GM18507 (cell line): ENCODE measurements around the gene VDAC2.

ENCODE experiments used
- DNase-seq: peaks from one replicate; pipeline ENCODE4 v3.0.0; 2011; ENCODE audit warnings: low read depth; ENCODE audit not compliant: insufficient read length; ENCODE audit errors: extremely low spot score
- FAIRE-seq: peaks from 2 replicates; lab custom pipeline; 2011; peaks lifted over from hg19 to GRCh38; lab: Jason Lieb, UNC

Gene VDAC2

GRCh38 chr10:75226095-75226494, 15.5 kb downstream of the VDAC2 start:
- no peak for FAIRE-seq
- no peak for DNase-seq

- no peak for DNase-seq
- no peak for FAIRE-seq
Observed at GRCh38 chr10:75226656-75227055, 16.1 kb downstream of the VDAC2 start.

DNA sequence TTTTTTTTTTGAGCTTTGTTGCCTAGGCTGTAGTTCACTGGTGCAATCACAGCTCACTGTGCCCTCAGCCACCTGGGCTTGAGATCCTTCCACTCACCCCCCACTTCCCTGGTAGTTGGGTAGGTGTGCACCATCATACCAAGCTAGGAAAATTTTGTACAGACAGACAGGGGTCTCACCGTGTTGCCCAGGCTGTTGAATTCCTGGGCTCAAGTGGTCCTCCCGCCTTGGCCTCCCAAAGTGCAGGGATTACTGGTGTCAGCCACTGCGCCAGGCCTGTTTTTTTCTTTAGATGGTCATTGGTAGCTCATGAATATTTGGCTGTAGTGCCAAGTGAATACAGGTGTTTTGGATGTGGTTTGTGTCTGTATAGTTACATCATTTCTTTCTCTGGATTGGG, 17.7 kb downstream of the VDAC2 start:
- FAIRE-seq (no peak), DNase-seq (no peak)

- FAIRE-seq (no peak), DNase-seq (no peak)
Observed at GRCh38 chr10:75228834-75229233, 18.2 kb downstream of the VDAC2 start.

GRCh38 chr10:75229971-75230370, 19.4 kb downstream of the VDAC2 start:
- FAIRE-seq (no peak), DNase-seq (no peak)

DNA sequence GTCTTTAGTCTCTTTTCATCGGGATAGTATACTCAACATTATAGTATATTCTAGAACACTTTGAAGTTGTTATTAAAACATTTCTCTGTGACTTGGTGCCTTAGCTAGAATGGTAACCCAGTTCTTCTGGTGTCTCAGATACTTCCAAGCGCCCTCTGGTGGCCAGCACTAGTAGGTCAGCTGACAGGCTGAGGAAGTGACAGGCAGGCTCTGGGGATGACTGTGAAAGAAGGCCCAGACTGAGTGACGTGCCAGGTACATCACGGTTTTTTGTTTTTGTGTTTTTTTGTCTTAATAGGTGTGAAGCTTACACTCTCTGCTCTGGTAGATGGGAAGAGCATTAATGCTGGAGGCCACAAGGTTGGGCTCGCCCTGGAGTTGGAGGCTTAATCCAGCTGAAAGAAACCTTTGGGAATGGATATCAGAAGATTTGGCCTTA, 20.0 kb downstream of the VDAC2 start:
- DNase-seq (no peak), FAIRE-seq (peak; percentile 90)

- DNase-seq (no peak), FAIRE-seq (no peak)
Observed at GRCh38 chr10:75231672-75232581, 21.3 kb downstream of the VDAC2 start.

GRCh38 chr10:75233444-75234016, 22.9 kb downstream of the VDAC2 start:
- FAIRE-seq (no peak), DNase-seq (no peak)

GRCh38 chr10:75234017-75234682, 23.6 kb downstream of the VDAC2 start:
- peak; percentile 87 for FAIRE-seq

GRCh38 chr10:75234683-75235374, 24.2 kb downstream of the VDAC2 start:
- no peak for DNase-seq

More at GRCh38 chr10:75234017-75234682, 23.6 kb downstream of the VDAC2 start:
- peak; percentile 94 for DNase-seq

GRCh38 chr10:75235375-75236177, 25.0 kb downstream of the VDAC2 start, which contains the start of gene COMTD1:
Gene COMTD1, minus strand, starts transcription at chr10:75235957. Its CDS starts 29 bp downstream, at chr10:75235928.
- peak; percentile 81 for FAIRE-seq

More at GRCh38 chr10:75234683-75235374, 24.2 kb downstream of the VDAC2 start:
- no peak for FAIRE-seq

DNA sequence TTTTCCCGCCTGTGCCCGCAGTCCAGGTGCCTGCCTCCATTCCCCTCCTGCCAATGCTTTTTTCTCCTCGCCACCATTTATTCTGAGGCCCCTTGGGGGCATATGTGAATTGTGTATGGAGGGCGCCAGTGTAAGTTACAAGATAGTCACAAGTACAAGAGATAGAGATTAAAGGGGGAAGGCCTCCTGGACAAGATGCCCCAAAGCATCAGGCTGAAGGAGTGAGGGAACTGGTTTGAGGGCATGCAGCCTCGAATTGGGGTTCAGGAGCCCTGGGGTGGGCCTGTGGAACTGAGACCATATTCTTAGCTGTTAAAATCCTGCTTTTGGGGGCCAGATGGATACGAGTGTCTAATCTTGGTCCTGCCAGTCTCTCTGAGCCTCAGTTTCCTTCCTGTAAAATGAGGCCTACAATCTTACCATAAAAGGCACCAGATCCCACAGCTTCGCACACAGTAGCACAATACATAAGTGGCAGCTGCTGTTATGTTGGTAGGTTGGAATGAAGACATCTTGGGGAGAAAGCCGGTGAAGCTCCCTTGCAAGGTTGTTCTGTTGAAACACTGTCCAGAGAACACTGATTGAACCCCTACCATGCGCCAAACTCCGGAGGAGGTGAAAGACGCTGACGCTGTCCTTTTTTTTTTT, 25.7 kb downstream of the VDAC2 start:
- FAIRE-seq: no peak
- no peak for DNase-seq

More at GRCh38 chr10:75235375-75236177, 25.0 kb downstream of the VDAC2 start, which contains the start of gene COMTD1:
- peak; percentile 91 for DNase-seq

DNA sequence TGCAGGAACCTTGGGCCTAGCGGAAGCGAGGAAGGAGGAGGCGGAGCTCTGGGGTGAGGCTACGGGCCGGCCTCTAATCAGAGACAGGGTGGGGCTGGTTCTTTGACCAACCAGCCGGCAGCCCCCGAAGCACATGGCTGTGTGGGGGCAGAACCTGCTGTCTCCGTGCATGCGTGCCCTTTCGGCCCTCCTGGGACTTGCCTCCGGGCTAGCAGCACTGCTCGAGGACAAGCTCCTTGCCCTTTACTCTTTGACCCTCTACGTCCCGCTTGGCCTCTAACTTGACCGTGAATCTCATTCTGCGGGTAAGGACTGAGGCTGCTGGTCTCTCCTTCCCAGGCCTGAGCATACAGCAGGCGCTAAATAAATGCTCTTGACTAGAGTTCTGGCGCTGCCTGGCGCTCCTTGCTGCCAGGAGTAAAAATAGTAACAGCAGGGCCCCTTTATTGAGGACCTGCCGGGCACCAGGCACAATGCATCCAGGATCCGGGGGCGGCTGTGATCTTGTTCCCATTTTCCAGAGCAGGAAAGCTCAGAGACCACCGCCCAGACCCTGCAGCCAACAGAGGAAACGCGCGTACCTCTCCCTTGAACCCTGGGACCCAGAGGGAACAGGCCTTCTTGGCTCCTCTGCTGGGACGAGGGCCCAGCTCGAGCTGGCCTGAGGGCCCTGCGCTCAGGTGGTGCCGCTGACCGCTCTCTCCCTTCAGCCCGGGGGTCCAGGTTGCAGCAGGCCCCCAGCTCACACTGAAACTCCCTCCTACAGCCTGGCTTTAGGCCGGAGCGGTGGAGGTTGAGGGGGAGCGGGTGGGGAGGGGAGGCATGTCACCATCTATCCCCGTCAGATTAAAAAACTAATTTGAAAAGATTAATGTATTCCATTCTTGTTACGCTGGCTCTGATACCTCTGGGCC, 27.8 kb downstream of the VDAC2 start:
- DNase-seq: no peak
- FAIRE-seq: no peak

DNA sequence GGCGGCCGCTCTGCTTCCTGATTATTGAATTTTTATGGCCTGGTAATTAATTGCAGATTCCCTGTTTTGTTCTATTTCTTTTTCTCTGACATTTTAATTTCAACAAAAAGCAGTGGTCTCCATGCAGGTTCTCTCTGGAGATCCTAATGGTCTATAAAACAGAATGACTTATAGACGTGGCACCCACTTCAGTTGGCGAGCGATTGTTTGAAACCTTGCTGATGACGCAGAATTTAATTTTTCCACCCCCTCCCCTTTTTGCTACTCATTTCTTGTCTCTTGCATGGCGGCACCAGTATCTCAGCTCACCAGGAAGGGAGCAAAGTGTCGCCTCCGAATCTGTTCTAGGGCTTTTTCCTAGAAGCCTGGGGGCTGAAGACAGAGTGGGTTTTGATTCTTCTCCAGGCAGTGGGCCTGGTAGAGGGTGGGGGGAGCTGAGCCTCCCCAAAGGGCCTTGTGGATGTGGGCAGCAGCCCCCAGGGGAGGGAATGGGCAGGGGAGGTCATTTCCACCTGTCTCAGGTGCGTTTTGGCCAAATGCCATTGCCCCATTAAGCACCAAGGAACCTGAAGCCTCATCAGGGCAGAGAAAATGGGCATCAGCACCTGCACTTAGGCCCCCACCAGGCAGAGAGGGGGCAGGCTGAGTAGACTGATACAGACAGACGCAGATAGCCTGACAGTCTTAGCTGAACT, 28.6 kb downstream of the VDAC2 start:
- DNase-seq: no peak
- FAIRE-seq: no peak

DNA sequence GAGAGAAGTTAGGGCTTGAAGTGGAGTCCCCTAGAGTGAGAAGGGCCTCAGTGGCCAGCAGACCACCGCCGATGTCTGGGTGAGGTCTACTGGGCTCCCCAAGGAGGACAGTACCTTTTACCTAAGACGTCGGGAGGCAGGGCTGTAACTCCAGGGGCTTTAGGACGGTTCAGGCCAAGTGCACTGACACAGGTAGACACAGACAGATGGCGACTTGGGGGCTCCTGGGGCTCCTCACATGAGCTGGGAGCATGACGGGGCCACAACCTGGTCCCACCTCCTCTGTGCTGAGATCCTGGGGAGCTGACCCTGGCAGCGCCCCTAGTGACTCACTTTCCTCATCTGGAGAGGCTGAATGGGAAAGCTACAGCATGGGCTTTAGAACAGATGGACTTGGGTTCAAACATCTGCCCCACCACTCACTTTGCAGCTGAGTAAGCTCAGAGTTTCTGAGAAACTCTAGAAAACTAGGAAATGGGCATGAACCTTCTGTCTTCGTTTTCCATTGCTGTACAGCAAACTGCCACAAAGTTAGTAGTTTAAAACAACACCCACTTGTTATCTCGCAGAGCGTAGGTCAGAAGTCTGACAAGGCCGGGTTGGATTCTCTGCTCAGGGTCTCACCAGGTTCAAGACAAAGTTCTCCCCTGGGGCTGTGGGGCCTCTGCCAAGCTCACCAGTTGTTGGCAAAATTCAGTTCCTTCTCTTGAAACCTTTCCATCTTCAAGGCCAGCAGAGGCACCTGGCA, 29.9 kb downstream of the VDAC2 start:
- FAIRE-seq: no peak
- no peak for DNase-seq

GRCh38 chr10:75243426-75243825, 32.8 kb downstream of the VDAC2 start:
- no peak for DNase-seq
- FAIRE-seq: no peak
